Anterior cingulate cortex (tissue), 58 donors: ENCODE results near the gene SLC12A9.

Experiments used
- DNase-seq, 58 donors: peaks; one replicate each; lab custom pipeline; 2025; lab: John Stamatoyannopoulos, UW

Gene SLC12A9

GRCh38 chr7:100856871-100857282, 4.4 kb downstream of the SLC12A9 start:
- no peak for DNase-seq

DNA sequence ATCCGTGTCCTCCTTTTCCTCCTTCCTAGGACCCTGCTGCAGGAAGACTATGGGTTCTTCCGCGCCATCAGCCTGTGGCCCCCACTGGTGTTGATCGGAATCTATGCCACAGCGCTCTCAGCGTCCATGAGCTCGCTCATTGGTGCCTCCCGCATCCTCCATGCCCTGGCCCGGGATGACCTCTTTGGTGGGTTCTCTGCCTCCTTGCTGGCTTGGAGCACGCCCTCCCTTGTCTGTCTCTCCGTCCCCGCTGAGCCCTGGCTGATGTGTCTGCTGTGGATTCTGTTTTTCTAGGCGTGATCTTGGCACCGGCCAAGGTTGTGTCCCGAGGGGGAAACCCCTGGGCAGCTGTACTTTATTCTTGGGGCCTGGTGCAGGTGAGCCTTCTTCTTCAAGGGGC, 7.3 kb downstream of the SLC12A9 start:
- no peak for DNase-seq

DNA sequence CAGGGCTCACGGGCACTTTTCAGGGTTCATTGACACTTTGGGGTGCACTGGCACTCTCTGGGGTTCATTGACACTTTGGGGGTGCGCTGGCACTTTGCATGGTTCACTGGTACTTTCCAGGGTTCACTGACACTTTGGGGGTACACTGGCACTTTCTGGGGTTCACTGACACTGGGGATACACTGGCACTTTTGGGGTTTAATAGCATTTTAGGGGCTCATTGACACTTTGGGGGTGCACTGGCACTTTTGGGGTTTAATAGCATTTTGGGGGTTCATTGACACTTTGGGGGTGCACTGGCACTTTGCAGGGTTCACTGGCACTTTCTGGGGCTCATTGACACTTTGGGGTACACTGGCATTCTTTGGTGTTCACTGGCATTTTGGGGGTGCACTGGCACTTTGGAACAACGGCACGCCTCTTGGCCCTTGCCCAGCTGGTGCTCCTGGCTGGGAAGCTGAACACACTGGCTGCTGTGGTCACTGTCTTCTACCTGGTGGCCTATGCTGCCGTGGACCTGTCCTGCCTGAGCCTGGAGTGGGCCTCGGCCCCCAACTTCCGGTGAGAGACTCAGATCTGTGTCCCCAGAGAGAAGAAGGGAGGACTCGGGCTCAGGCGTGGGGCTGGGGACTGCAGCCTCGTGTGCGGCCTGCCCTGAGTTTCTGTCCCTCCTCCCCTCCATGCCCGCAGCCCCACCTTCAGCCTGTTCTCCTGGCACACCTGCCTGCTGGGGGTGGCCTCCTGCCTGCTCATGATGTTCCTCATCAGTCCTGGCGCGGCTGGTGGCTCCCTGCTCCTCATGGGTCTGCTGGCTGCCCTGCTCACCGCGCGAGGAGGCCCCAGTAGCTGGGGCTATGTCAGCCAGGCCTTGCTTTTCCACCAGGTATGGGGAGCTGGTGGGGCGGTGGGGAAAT, 8.4 kb downstream of the SLC12A9 start:
- no peak for DNase-seq

DNA sequence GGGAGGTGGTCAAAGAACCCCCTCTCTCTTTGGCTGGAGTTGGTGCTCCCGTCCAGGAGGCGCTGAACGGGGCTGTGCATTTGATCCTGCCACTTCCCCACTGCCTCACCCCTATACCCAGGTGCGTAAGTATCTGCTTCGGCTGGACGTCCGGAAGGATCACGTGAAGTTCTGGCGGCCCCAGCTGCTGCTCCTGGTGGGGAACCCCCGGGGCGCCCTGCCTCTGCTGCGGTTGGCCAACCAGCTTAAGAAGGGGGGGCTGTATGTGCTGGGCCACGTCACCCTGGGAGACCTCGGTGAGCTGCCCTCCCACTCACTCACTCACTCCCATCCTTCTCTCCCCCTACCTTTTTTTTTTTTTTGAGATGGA, 9.1 kb downstream of the SLC12A9 start:
- no peak for DNase-seq

DNA sequence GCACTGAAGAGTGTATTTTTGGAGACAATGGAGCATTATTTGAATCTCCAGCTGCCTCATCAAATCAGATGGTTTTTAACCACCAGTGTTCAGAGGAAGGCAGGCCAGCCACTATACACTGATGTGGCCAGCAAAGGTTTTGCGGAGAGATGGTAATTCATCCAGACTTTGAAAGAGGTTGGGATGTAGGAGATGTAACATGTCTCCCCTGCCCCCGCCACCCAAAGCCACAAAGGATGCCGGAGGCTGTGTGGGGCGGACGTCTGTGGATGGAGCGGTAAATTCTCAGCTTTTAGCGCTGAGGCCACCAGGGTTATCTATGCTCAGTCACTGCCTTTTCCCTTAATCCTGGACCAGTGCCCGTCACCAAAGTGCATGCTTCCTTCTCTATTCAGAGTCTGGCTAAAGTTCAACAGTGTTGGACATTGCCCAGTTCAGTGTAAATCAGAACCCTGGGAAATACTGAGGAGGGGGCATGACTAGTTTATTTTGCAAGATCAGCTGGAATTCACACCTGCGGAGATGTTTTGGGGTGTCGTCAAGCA, 11.0 kb downstream of the SLC12A9 start:
- peak in 6 of 58 donors; percentile 10 to 32 (median 19) for DNase-seq

- DNase-seq, result no peak
Measured at GRCh38 chr7:100864263-100864845, 11.8 kb downstream of the SLC12A9 start.

GRCh38 chr7:100865372-100865911, 12.9 kb downstream of the SLC12A9 start:
- peak in 3 of 58 donors; percentile 40 to 53 (median 45) for DNase-seq

- DNase-seq, result peak in 56 of 58 donors; percentile 6 to 93 (median 75)
Measured at GRCh38 chr7:100865938-100866728, 13.6 kb downstream of the SLC12A9 start.

GRCh38 chr7:100866729-100867039, 14.2 kb downstream of the SLC12A9 start:
- DNase-seq, result no peak

DNA sequence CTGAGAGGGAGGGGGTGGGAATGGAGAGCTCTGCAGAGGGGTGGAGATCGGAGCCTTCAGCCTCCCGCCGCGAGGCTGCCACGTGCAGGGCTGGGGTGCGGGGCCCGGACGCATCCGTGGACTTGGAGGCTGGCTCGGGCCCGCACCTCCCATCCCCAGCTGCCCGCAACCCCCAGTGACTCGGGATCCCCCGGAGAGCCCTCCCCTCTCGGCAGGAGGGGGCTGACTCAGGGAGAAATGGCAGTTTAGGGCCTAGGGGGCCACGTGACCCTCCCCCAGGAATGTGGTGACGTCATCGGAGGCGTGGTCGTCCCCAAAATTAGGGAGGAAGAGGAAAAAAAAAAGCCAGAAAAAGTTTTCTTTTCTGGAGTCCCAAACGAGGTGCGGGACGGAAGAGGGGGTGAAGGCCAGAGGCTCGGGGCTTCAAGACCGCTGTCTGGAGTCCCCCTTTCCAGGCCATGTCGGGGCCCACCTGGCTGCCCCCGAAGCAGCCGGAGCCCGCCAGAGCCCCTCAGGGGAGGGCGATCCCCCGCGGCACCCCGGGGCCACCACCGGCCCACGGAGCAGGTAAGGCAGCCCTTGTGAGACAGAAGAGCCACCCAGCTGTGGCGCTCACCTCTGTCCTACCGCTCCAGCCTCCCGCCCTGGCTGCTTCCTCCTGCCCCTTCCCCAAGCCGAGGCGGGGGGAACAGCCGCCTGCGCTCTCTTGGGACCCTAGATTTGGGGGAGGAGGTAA, 14.7 kb downstream of the SLC12A9 start, which contains the start of gene TRIP6:
Gene TRIP6, plus strand, starts transcription at position 348 of the 736 bp plus-strand sequence. Its CDS starts 111 bp downstream, at position 459.
- DNase-seq, result peak in 56 of 58 donors; percentile 11 to 84 (median 67)

- no peak for DNase-seq
Measured at GRCh38 chr7:100867776-100868485, 15.4 kb downstream of the SLC12A9 start.

DNA sequence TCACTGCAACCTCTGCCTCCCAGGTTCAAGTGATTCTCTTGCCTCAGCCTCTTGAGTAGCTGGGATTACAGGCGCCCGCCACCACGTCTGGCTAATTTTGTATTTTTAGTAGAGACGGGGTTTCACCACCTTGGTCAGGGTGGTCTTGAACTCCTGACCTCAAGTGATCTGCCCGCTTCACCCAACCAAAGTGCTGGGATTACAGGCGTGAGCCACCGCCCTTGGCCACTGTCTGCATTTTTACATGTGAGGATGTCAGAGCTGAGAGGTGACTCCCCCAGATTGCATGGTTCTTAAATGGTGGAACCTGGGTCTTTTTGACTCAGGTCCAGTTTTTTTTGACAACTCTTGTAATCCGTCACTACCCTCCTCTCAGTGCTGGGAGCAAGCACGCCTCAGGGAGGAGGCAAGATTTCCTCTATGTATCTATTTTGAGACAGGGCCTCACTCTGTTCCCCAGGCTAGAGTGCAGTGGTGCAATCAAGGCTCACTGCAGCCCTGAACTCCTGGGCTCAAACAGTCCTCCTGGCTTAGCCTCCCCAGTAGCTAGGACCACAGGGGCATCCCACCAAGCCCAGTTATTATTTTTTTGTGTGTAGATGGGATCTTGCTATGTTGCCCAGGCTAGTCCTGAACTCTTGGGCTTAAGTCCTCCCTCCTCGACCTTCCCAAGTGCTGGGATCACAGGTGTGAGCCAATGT, 21.2 kb downstream of the SLC12A9 start:
- DNase-seq, result no peak

GRCh38 chr7:100874300-100874576, 21.7 kb downstream of the SLC12A9 start:
- peak in 1 of 58 donors; percentile 36 for DNase-seq

GRCh38 chr7:100874577-100875355, 22.3 kb downstream of the SLC12A9 start, which contains the start of gene SRRT:
TSS of gene SRRT (plus strand) at chr7:100875103. CDS start at chr7:100875591, 488 bp downstream.
- peak; percentile 68 to 99 (median 97) for DNase-seq

GRCh38 chr7:100875356-100875751, 22.8 kb downstream of the SLC12A9 start:
- DNase-seq, result peak in 2 of 58 donors; percentile 58 to 64

GRCh38 chr7:100878013-100878412, 25.5 kb downstream of the SLC12A9 start:
- DNase-seq, result no peak

- no peak for DNase-seq
Measured at GRCh38 chr7:100878685-100879084, 26.2 kb downstream of the SLC12A9 start.
